GM19395 (cell line): ENCODE measurements around the gene WWOX.

ENCODE experiments used
- ATAC-seq: cut with Tn5 transposase; IDR thresholded peaks from one replicate; pipeline ENCODE4 v1.9.1; 2021; ENCODE audit warnings: mild to moderate bottlenecking, moderate library complexity; ENCODE audit not compliant: unreplicated experiment

The WWOX gene

GRCh38 chr16:79127766-79128165, 1028.3 kb downstream of the WWOX start:
- ATAC-seq = no peak

- ATAC-seq = no peak
These were observed 1029.3 kb downstream of the WWOX start for GRCh38 chr16:79128706-79129105.

GRCh38 chr16:79130616-79131015, 1031.2 kb downstream of the WWOX start:
- no peak for ATAC-seq

- no peak for ATAC-seq
These were observed 1032.0 kb downstream of the WWOX start for GRCh38 chr16:79131321-79132075.

- no peak for ATAC-seq
These were observed 1033.2 kb downstream of the WWOX start for GRCh38 chr16:79132701-79133100.

GRCh38 chr16:79134300-79134699, 1034.8 kb downstream of the WWOX start:
- no peak for ATAC-seq

- no peak for ATAC-seq
These were observed 1037.5 kb downstream of the WWOX start for GRCh38 chr16:79136955-79137354.

GRCh38 chr16:79137426-79137939, 1038.0 kb downstream of the WWOX start:
- no peak for ATAC-seq

- ATAC-seq = no peak
These were observed 1040.3 kb downstream of the WWOX start for GRCh38 chr16:79139799-79140198.

- no peak for ATAC-seq
These were observed 1043.6 kb downstream of the WWOX start for GRCh38 chr16:79143026-79143425.

- no peak for ATAC-seq
These were observed 1050.7 kb downstream of the WWOX start for GRCh38 chr16:79150151-79150550.

- no peak for ATAC-seq
These were observed 1051.3 kb downstream of the WWOX start for GRCh38 chr16:79150632-79151310.

GRCh38 chr16:79154086-79154485, 1054.6 kb downstream of the WWOX start:
- no peak for ATAC-seq

- no peak for ATAC-seq
These were observed 1056.0 kb downstream of the WWOX start for GRCh38 chr16:79155471-79155870.

GRCh38 chr16:79155904-79156303, 1056.5 kb downstream of the WWOX start:
- no peak for ATAC-seq

GRCh38 chr16:79156761-79157160, 1057.3 kb downstream of the WWOX start:
- ATAC-seq = no peak

GRCh38 chr16:79158337-79158736, 1058.9 kb downstream of the WWOX start:
- no peak for ATAC-seq

- ATAC-seq = no peak
These were observed 1060.0 kb downstream of the WWOX start for GRCh38 chr16:79159261-79160049.

- no peak for ATAC-seq
These were observed 1063.5 kb downstream of the WWOX start for GRCh38 chr16:79162977-79163376.

- ATAC-seq = no peak
These were observed 1064.4 kb downstream of the WWOX start for GRCh38 chr16:79163691-79164387.
